ENCODE results near the gene CASP10.
A peak's percentile ranks its signal among the peaks of the same experiment; 100 is the strongest.
"Not testable (repeated sequence)": the region's sequence is repeated elsewhere in the genome, so short reads cannot be mapped to it uniquely, and the experiment has no call there.

CASP10 gene

GRCh38 chr2:201234663-201235135 lies 51.8 kb downstream of the CASP10 start:
- no peak for DNase-seq

GRCh38 chr2:201235860-201236811 lies 53.2 kb downstream of the CASP10 start:
- peak; percentile 76 for DNase-seq

GRCh38 chr2:201237486-201238123 lies 54.7 kb downstream of the CASP10 start:
- no peak for DNase-seq

- not testable (repeated sequence) for DNase-seq
These were observed 56.4 kb downstream of the CASP10 start for GRCh38 chr2:201239167-201239935.

- DNase-seq: no peak
These were observed 59.8 kb downstream of the CASP10 start for GRCh38 chr2:201242571-201243277.

GRCh38 chr2:201244829-201245228 lies 61.9 kb downstream of the CASP10 start:
- no peak for DNase-seq

GRCh38 chr2:201246280-201246679 lies 63.3 kb downstream of the CASP10 start:
- DNase-seq: no peak

GRCh38 chr2:201248288-201248844 lies 65.4 kb downstream of the CASP10 start:
- DNase-seq: no peak

- DNase-seq: no peak
These were observed 66.9 kb downstream of the CASP10 start for GRCh38 chr2:201249889-201250288.

- DNase-seq: no peak
These were observed 67.8 kb downstream of the CASP10 start for GRCh38 chr2:201250741-201251140.

GRCh38 chr2:201254081-201254730 lies 71.3 kb downstream of the CASP10 start:
- no peak for DNase-seq

GRCh38 chr2:201255408-201256033 lies 72.6 kb downstream of the CASP10 start:
- no peak for DNase-seq

- no peak for DNase-seq
These were observed 73.1 kb downstream of the CASP10 start for GRCh38 chr2:201256082-201256481.

GRCh38 chr2:201257381-201257955 lies 74.5 kb downstream of the CASP10 start:
- DNase-seq: no peak

- peak; percentile 62 for DNase-seq
These were observed 75.2 kb downstream of the CASP10 start for GRCh38 chr2:201257956-201258665.

GRCh38 chr2:201258666-201259615 lies 76.0 kb downstream of the CASP10 start:
- DNase-seq: no peak

- no peak for DNase-seq
These were observed 77.4 kb downstream of the CASP10 start, which contains the start of gene CASP8 for GRCh38 chr2:201260302-201260800. Gene CASP8, plus strand, starts transcription at chr2:201260536. Its CDS starts 5,951 bp downstream, at chr2:201266487.

- no peak for DNase-seq
These were observed 78.5 kb downstream of the CASP10 start for GRCh38 chr2:201261471-201261870.

- no peak for DNase-seq
These were observed 79.0 kb downstream of the CASP10 start for GRCh38 chr2:201261906-201262305.

Data from amniotic stem cell (primary cell).